OCI-LY7 (cell line): ENCODE results near the gene PSMD5. TPM values are rescaled to one million over a fixed set of nuclear protein-coding genes. Genes with fewer than 3 reads are reported as not detected.

Source experiments
- BruUV-seq: library from RNA; stranded (reverse); fragments of 400-500 nt; replicated peaks from 2 replicates; lab custom pipeline; 2021; lab: Mats Ljungman, UMichigan
- CTCF ChIA-PET: fragments of 300-600 bp; sonication (Branson Sonifier 250); formaldehyde crosslinking; loops from one replicate; lab custom pipeline; 2022; ENCODE audit warnings: antibody characterized with exemption; ENCODE audit not compliant: unreplicated experiment; lab: Charles Lee
- POLR2A ChIA-PET: fragments of 300-600 bp; sonication (Branson Sonifier 250); formaldehyde crosslinking; loops from one replicate; lab custom pipeline; 2022; ENCODE audit warnings: antibody characterized with exemption; lab: Charles Lee
- DNase-seq: peaks from one replicate; pipeline ENCODE4 v3.0.0-alpha.2; 2015; ENCODE audit warnings: low spot score
- H2AFZ ChIP-seq: fragments of 200-600 bp; sonication (generic), shearing (Covaris generic); 2 replicates; pipeline ENCODE4 v1.6.1; 2014; ENCODE audit warnings: mild to moderate bottlenecking, antibody characterized with exemption, low read length, moderate library complexity
- H3K27ac ChIP-seq: fragments of 200-600 bp; sonication (generic); 2 replicates; pipeline ENCODE4 v1.5.1; 2014; ENCODE audit warnings: mixed run types, low read depth, mild to moderate bottlenecking, moderate library complexity, low read length, inconsistent platforms; ENCODE audit not compliant: poor library complexity, severe bottlenecking
- H3K36me3 ChIP-seq: fragments of 200-600 bp; sonication (generic); 2 replicates; pipeline ENCODE4 v1.6.1; 2014; ENCODE audit warnings: mild to moderate bottlenecking, antibody characterized with exemption, low read length, moderate library complexity, mixed read lengths; ENCODE audit not compliant: insufficient read depth
- H3K4me1 ChIP-seq: fragments of 200-600 bp; sonication (generic); 2 replicates; pipeline ENCODE4 v1.5.1; 2014; ENCODE audit warnings: mild to moderate bottlenecking, low read length; ENCODE audit not compliant: insufficient read depth, poor library complexity, severe bottlenecking
- H3K4me2 ChIP-seq: fragments of 200-600 bp; sonication (generic); 2 replicates; pipeline ENCODE4 v1.6.1; 2014; ENCODE audit warnings: mild to moderate bottlenecking, low read length
- H3K4me3 ChIP-seq: fragments of 200-600 bp; sonication (generic); 2 replicates; pipeline ENCODE4 v1.5.1; 2014; ENCODE audit warnings: mild to moderate bottlenecking, low read depth, low read length; ENCODE audit not compliant: poor library complexity, severe bottlenecking
- H3K79me2 ChIP-seq: fragments of 200-600 bp; sonication (generic); 2 replicates; pipeline ENCODE4 v1.6.1; 2016; ENCODE audit warnings: low read depth, mild to moderate bottlenecking, low read length, moderate library complexity, mixed read lengths; ENCODE audit not compliant: insufficient read depth
- H3K9me2 ChIP-seq: fragments of 200-600 bp; sonication (generic); 2 replicates; pipeline ENCODE4 v1.6.1; 2016; ENCODE audit warnings: mild to moderate bottlenecking, low read length, mixed read lengths; ENCODE audit not compliant: insufficient read depth
- H3K9me3 ChIP-seq: fragments of 200-600 bp; sonication (generic); 2 replicates; pipeline ENCODE4 v1.6.1; 2014; ENCODE audit warnings: mild to moderate bottlenecking, mixed run types, low read length, mixed read lengths
- H4K20me1 ChIP-seq: fragments of 200-600 bp; sonication (generic); 2 replicates; pipeline ENCODE4 v1.6.1; 2014; ENCODE audit warnings: mild to moderate bottlenecking, antibody characterized with exemption, low read length, moderate library complexity, mixed read lengths; ENCODE audit not compliant: insufficient read depth
- CTCF ChIP-seq: fragments of 200-600 bp; sonication (generic); conservative IDR thresholded peaks from 2 replicates; pipeline ENCODE4 v1.5.1; 2014; ENCODE audit warnings: mild to moderate bottlenecking, antibody characterized with exemption, low read length, moderate library complexity, mixed read lengths
- EZH2phosphoT487 ChIP-seq: fragments of 200-600 bp; sonication (generic); IDR thresholded peaks from 2 replicates; pipeline ENCODE4 v1.6.1; 2018; ENCODE audit warnings: low read depth, borderline replicate concordance, mild to moderate bottlenecking, mixed run types, antibody characterized with exemption, low read length, moderate library complexity, mixed read lengths
- intact Hi-C: fragments of 100-400 bp; cut with micrococcal nuclease; formaldehyde crosslinking; loops from one replicate; pipeline ENCODE4 v1.10.0; 2022; ENCODE audit not compliant: unreplicated experiment
- total RNA-seq, 2 experiments: library from RNA; depleted of rRNA in 1 of 2; stranded (reverse); fragments of >200 nt in 1 of 2; shearing (Covaris generic) in 1 of 2; gene quantifications; 2 replicates each; pipeline ENCODE4 v1.2.3, GENCODE V29; 2014 to 2022

PSMD5 gene
- total RNA-seq, 2 experiments from 2014 or later = 12.0 to 33.3 TPM

GRCh38 chr9:120873512-120873911, 30.8 kb upstream of the PSMD5 start:
- Histone ChIP-seq H3K27ac (peak overlapping the region; percentile 96), H3K4me2 (peak overlapping the region; percentile 7; the same call in 1 of the 2 replicates)
- no TSS peak for BruUV-seq

GRCh38 chr9:120872791-120873502, 30.2 kb upstream of the PSMD5 start:
- H3K36me3 ChIP-seq = peaks cover 81% of the 10 kb centered on the region
- no TSS peak for BruUV-seq
- no peak for DNase-seq
- H3K9me2 ChIP-seq = no peaks in the 10 kb centered on the region
- CTCF ChIA-PET = interaction anchor here (0.6 kb wide), 1 partner anchor 64 kb away, joined by 3 read pairs; no protein-coding TSS in a partner anchor
- H3K27ac ChIP-seq = peak overlapping the region; percentile 96
- H3K4me3 ChIP-seq = no peak overlapping the region
- TF ChIP-seq EZH2phosphoT487 (no peak), CTCF (no peak)
- H2AFZ ChIP-seq = no peak overlapping the region
- H3K9me3 ChIP-seq = no peaks in the 10 kb centered on the region
- intact Hi-C loops = no loop called here
- peaks cover 30% of the 10 kb centered on the region; the same call in 1 of the 2 replicates for H3K79me2 ChIP-seq
- H3K4me2 ChIP-seq = no peak overlapping the region
- peaks cover 58% of the 10 kb centered on the region for H3K4me1 ChIP-seq
- H4K20me1 ChIP-seq = no peaks in the 10 kb centered on the region
- POLR2A ChIA-PET = interaction anchor here (0.5 to 2.1 kb wide), 7 partner anchors 17 to 146 kb away, joined by 3 to 7 read pairs (median 3); no protein-coding TSS in a partner anchor

More at GRCh38 chr9:120873512-120873911, 30.8 kb upstream of the PSMD5 start:
- ChIA-PET CTCF (no interaction called here), POLR2A (interaction anchor here (1.2 to 2.1 kb wide), 4 partner anchors 17 to 58 kb away, joined by 3 to 7 read pairs (median 4); no protein-coding TSS in a partner anchor)
- Histone ChIP-seq H3K4me3 (no peak overlapping the region), H3K79me2 (peaks cover 32% of the 10 kb centered on the region; the same call in 1 of the 2 replicates), H4K20me1 (no peaks in the 10 kb centered on the region), H3K4me1 (peaks cover 58% of the 10 kb centered on the region), H2AFZ (no peak overlapping the region), H3K36me3 (peaks cover 76% of the 10 kb centered on the region), H3K9me3 (no peaks in the 10 kb centered on the region), H3K9me2 (no peaks in the 10 kb centered on the region)
- intact Hi-C loops = no loop called here
- TF ChIP-seq CTCF = no peak
- TF ChIP-seq EZH2phosphoT487 = no peak
- DNase-seq = no peak

- no peak for DNase-seq
These were observed 27.5 kb upstream of the PSMD5 start for GRCh38 chr9:120870206-120870605.

More at GRCh38 chr9:120870206-120870605, 27.5 kb upstream of the PSMD5 start:
- intact Hi-C loops = no loop called here
- no peaks in the 10 kb centered on the region for H3K9me3 ChIP-seq
- no peak overlapping the region for H2AFZ ChIP-seq
- no peak overlapping the region for H3K4me2 ChIP-seq
- peaks cover 14% of the 10 kb centered on the region; the same call in 1 of the 2 replicates for H3K79me2 ChIP-seq
- H3K27ac ChIP-seq = peak overlapping the region; percentile 6
- TF ChIP-seq CTCF (no peak), EZH2phosphoT487 (no peak)
- peaks cover 95% of the 10 kb centered on the region for H3K36me3 ChIP-seq
- peaks cover 46% of the 10 kb centered on the region for H3K4me1 ChIP-seq
- BruUV-seq = no TSS peak
- H3K4me3 ChIP-seq = no peak overlapping the region
- H3K9me2 ChIP-seq = no peaks in the 10 kb centered on the region
- CTCF ChIA-PET = no interaction called here
- POLR2A ChIA-PET = interaction anchor here (0.6 to 1.2 kb wide), 2 partner anchors 23 to 55 kb away, joined by 3 read pairs; no protein-coding TSS in a partner anchor
- no peaks in the 10 kb centered on the region for H4K20me1 ChIP-seq
